IPS DF 6.9 (cell line): ENCODE measurements around the gene LRP1.

Experiments
- DNase-seq: peaks from one replicate; pipeline ENCODE4 v3.0.0-alpha.2; 2013; ENCODE audit warnings: low read depth, low spot score
- H3K27ac ChIP-seq: one replicate; pipeline ENCODE4 v1.5.1; 2013; ENCODE audit warnings: low read length, control low read depth
- H3K27me3 ChIP-seq: 2 replicates; pipeline ENCODE4 v1.6.1; 2013; ENCODE audit warnings: mild to moderate bottlenecking, low read length; ENCODE audit not compliant: control insufficient read depth, insufficient read depth
- H3K36me3 ChIP-seq: 2 replicates; pipeline ENCODE4 v1.6.1; 2013; ENCODE audit warnings: low read length; ENCODE audit not compliant: control insufficient read depth, insufficient read depth
- H3K4me1 ChIP-seq: 2 replicates; pipeline ENCODE4 v1.6.1; 2013; ENCODE audit warnings: low read length; ENCODE audit not compliant: control insufficient read depth, insufficient read depth
- H3K4me3 ChIP-seq: 2 replicates; pipeline ENCODE4 v1.5.1; 2013; ENCODE audit warnings: mild to moderate bottlenecking, low read length
- H3K9me3 ChIP-seq: 2 replicates; pipeline ENCODE4 v1.6.1; 2013; ENCODE audit warnings: low read length, inconsistent platforms; ENCODE audit not compliant: control insufficient read depth, insufficient read depth
- WGBS: extraction: QIAGEN DNeasy Blood & Tissue Kit; methylation state at CpG from one replicate; pipeline ENCODE4 v1.1.7; 2013; ENCODE audit warnings: mixed read lengths, missing lambda C conversion rate; ENCODE audit not compliant: insufficient read length, insufficient coverage; 5-methylcytosine and 5-hydroxymethylcytosine counted together

The LRP1 gene

DNA sequence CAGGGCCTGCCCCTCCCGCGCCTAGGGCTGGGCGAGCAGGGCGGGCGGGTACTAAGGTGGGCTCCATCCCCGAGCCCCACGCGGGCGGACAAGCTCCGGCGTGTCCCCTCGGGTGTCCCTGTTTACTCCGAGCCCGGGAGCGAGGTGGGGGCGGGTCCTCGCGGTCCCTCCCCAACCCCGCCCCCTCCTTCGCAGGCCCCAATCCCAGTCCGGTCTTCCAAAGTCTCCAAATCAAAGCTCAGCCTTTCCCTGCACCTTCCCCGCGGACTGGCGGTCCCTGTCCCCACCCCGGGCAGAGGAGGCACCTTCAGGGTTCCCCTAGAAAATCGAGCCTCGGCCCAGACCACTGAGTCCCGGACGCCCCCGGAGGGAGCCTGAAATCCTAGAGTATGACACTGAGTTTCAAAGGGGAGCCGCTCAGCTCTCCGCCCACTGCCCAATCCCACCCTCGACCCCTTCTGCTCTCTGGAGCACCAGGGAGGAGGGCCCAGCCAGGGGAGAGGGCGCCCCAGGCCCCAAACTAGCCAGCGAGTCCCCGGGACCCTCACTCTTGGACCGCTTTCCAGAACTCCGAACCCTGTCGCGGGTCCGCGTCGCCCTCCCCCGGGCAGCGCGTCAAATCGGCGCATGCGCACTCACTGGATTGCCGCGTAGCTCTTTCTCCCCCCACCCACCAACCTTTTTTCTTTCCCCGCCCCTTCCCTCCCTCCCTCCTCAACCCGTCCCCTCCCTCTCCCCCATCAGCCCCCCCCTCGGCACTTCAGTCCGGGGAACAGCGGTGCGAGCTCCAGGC, at the start of gene LRP1:
Gene LRP1 (plus strand): TSS at position 758 of the 793 bp plus-strand sequence. CDS start 482 bp downstream, outside the sequence.
- H3K4me1 ChIP-seq = peaks cover 11% of the 10 kb centered on the region; the same call in 1 of the 2 replicates
- H3K36me3 ChIP-seq = no peaks in the 10 kb centered on the region
- H3K27ac ChIP-seq = no peak within 1 kb of the TSS
- no peaks in the 10 kb centered on the region for H3K27me3 ChIP-seq
- DNase-seq = no peak
- WGBS = no CpG with 5 or more reads among the region's 57 CpGs
- no peaks in the 10 kb centered on the region for H3K9me3 ChIP-seq
- H3K4me3 ChIP-seq = peak within 1 kb of the TSS; percentile 86

DNA sequence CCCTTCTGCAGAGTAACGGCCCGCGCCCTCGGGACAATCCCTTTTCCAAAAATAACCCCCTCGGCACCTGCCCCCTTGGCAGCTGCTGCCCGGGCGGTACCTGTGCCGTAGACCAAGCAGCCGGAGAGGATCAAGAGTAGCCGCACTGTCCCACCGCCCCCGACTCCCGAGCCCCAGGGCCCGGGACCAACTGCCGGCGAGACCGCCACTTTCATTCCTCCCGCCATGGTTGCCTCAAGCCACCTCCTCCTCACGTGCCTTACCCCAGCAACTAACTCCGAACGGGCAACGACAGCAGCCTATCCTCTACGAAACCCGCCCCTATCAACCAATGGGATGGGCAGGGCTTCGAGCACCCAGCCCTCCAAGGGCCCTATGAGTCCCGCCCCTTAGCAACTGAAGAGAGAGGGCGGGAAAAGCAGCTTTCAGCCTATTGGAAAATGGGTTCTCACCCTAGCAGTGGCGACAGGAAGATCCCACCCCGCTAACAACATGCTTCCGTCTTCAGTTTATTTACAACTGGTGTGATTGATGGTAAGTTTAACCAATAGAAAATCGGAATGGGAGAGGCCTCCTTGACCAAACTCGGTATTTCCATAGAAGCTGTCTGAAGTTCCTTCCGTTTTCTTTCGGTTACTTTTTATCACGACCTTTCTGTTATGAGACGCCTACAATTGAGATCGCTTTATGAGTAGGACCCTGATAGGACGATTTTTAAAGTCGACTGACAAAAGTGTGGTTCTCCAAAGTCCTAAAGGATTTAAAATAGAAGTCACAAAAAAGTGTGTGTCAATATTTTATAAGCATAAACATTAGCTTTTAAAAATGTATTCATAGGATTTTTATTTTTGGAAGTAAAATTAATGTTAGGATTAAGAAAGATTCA, 49.5 kb upstream of the LRP1 start, which contains the start of gene NEMP1:
Gene NEMP1 (minus strand): TSS at position 273 of the 886 bp plus-strand sequence. CDS start 46 bp downstream, at position 227.
- no CpG with 5 or more reads among the region's 39 CpGs for WGBS
- Histone ChIP-seq H3K27ac (no peak within 1 kb of the TSS), H3K36me3 (no peaks in the 10 kb centered on the region; the same call in 1 of the 2 replicates), H3K9me3 (no peaks in the 10 kb centered on the region), H3K4me3 (peak within 1 kb of the TSS; percentile 66), H3K27me3 (no peaks in the 10 kb centered on the region), H3K4me1 (no peaks in the 10 kb centered on the region)
- DNase-seq = peak; percentile 100

GRCh38 chr12:57079821-57080220, 48.5 kb upstream of the LRP1 start:
- H3K4me3 ChIP-seq = no peak overlapping the region
- no peak overlapping the region for H3K27ac ChIP-seq
- no peak for DNase-seq
- WGBS = no CpG with 5 or more reads among the region's 1 CpG
- H3K9me3 ChIP-seq = no peaks in the 10 kb centered on the region
- no peaks in the 10 kb centered on the region for H3K4me1 ChIP-seq
- no peaks in the 10 kb centered on the region for H3K27me3 ChIP-seq
- no peaks in the 10 kb centered on the region; the same call in 1 of the 2 replicates for H3K36me3 ChIP-seq

DNA sequence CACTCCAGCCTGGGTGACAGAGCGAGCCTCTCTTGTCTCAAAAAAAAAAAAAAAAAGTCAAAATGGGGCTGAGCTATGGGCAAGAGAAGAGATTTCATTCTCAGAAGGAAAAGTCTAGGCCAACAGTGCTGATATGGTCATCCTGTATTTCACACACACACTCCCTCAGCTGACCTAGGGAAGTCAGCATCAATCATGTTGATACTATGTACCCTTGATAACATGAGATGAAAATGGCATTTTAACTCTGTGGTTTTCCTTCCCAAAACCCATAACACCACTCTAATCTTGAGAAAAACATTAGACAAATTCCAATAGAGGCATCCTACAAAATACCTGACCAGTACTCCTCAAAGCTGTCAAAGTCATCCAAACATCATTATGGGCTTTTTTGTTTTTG, 47.4 kb upstream of the LRP1 start:
- Histone ChIP-seq H3K4me1 (peaks cover under 1% of the 10 kb centered on the region; the same call in 1 of the 2 replicates), H3K27me3 (no peaks in the 10 kb centered on the region), H3K4me3 (no peak overlapping the region), H3K36me3 (no peaks in the 10 kb centered on the region; the same call in 1 of the 2 replicates), H3K27ac (no peak overlapping the region), H3K9me3 (no peaks in the 10 kb centered on the region)
- no CpG with 5 or more reads among the region's 1 CpG for WGBS
- DNase-seq = no peak

DNA sequence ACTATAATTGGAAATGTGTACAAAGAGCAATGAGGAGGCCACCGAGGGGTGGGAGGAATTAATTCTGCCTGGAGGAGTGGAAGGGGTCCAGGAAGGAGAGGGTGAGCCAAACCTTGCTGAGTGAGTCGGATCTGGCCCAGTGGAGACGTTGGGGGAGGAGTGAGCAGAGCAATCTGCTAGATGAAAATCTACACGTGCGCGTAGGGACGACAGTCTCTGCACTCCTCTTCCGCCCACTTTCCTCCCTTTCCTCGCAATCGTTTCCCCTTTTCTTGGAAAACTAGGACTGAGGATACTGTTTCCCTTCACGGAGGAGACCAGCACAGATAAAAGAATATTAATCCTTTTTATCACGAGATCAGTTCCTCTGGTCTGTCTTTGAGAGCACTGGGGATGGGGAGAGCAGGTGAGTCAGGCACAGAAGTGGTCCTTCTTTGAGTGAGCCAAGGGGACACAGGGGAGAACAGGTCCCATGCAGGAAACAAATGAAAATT, 42.2 kb upstream of the LRP1 start:
- Histone ChIP-seq H3K27me3 (no peaks in the 10 kb centered on the region), H3K36me3 (no peaks in the 10 kb centered on the region), H3K27ac (no peak overlapping the region), H3K9me3 (no peaks in the 10 kb centered on the region), H3K4me1 (peaks cover 3% of the 10 kb centered on the region), H3K4me3 (peak overlapping the region; percentile 38; the same call in 1 of the 2 replicates)
- no CpG with 5 or more reads among the region's 12 CpGs for WGBS
- no peak for DNase-seq

GRCh38 chr12:57086493-57087009, 41.7 kb upstream of the LRP1 start:
- Histone ChIP-seq H3K27me3 (no peaks in the 10 kb centered on the region), H3K36me3 (no peaks in the 10 kb centered on the region), H3K4me1 (peaks cover 3% of the 10 kb centered on the region), H3K4me3 (peak overlapping the region; percentile 38; the same call in 1 of the 2 replicates), H3K9me3 (no peaks in the 10 kb centered on the region), H3K27ac (no peak overlapping the region)
- WGBS = no CpG with 5 or more reads among the region's 14 CpGs
- no peak for DNase-seq

DNA sequence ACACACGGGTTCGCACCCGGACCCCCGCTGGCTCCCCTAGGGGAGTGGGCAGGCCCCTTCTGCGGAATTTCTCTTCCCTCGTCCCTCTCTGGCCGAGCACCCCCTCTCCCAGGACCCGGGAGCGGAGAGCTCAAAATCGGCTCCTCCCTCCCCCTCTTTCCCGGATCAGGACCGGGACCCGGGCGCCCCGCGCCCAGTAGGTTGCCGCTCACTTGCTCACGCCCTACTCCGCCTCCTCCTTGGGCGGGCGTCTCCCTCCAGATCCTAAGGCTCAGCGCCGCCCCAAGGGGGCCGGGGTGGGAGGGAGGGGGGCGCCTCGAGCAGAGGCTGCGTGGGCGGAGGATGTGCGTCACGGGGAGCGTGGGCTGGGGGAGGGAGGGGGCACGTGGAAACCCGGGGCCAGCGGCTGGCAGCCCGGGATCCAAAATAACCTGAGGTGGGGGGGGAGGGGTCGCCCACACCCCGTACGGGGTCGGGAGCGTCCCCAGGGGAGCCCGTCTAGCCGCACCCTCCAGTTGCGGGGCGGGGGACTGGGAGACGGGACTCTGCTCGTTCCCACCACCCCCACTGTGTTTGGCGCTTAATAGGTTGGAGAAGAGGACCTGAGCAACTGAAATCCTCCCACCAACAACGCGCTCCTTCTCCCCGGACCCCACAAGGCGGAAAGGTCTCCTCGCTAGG, 41.1 kb upstream of the LRP1 start:
- WGBS = no CpG with 5 or more reads among the region's 52 CpGs
- no peaks in the 10 kb centered on the region for H3K9me3 ChIP-seq
- no peak for DNase-seq
- no peaks in the 10 kb centered on the region for H3K36me3 ChIP-seq
- no peak overlapping the region for H3K27ac ChIP-seq
- H3K4me3 ChIP-seq = peak overlapping the region; percentile 38; the same call in 1 of the 2 replicates
- no peaks in the 10 kb centered on the region for H3K27me3 ChIP-seq
- H3K4me1 ChIP-seq = peaks cover 3% of the 10 kb centered on the region

DNA sequence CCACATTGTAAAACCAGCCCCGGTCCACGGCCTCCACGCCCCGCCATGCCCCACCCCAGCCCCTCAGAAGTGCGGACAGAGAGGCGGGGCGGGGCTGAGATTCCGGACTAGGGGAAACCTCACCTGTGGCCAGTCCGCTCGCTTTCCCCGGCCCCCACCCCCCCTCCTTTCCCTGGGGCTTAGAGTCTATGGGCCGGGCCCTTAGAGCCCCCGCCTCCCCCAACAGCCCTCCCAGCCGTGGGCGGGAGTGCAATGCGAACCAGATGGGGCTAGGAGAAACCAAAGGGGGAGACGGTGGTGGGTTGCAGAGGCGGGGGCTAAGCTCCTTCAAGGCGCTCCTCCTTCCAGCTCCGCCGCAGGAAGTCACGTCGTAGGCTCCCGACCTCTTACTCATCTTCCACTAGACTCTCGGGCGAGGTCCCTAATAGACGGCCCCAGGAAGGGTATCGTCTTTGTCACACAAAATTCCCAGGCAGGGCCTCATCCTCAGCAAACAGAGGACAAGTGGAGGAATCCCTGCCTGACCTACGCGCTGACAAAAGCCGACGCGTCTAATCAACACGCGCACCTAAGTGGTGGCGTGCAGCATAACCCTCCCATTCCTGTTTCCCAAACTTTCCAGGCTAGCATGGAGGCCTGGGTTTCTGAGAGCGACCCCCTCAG, 40.5 kb upstream of the LRP1 start:
- Histone ChIP-seq H3K27me3 (no peaks in the 10 kb centered on the region), H3K27ac (no peak overlapping the region), H3K4me1 (peaks cover 3% of the 10 kb centered on the region), H3K4me3 (peak overlapping the region; percentile 38; the same call in 1 of the 2 replicates), H3K36me3 (peaks cover 4% of the 10 kb centered on the region; the same call in 1 of the 2 replicates), H3K9me3 (no peaks in the 10 kb centered on the region)
- no CpG with 5 or more reads among the region's 37 CpGs for WGBS
- DNase-seq = no peak

DNA sequence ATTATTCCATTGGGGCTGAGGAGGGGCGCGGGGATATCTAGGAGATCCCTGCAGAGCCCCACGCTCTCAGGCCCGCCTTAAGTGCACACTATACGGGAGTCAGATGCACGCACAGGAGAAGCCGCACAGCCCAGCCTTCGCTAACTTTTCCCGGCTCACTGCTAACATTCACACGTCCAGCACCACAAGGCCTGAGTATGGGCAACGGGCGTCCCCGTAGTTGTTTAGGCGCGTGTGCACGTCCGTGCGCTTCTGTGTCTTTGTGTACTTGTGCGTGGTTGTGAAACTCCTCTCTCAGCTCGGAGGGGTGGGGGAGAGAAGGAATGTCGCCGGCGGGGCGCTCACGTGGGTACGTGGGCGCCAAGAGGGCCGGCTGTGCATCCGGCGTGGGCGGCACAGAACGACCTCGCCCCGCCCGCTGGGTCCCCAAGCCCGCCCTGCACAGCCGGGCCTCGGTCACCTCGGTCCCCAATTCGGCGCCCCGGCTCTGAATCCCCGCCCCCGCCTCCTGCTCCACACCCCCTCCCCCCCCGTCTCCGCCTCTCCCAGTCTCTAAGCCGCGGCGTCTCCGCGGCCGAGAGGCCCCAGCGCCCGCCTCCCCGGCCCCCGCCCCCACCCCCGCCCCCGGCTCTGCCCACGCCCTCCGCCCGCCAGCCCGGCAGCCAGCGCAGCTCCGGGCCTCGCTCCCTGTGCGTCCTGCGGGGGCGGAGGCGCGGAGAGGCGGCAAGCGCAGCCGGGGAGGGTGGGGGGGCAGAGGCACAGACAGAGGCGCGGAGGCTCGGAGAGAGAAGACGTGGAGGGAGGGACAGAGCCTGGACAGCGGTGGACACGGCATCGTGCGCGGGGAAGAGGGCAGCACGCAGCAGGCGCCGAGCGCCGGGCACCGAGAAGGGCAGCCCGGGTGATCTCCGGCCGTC, 39.7 kb upstream of the LRP1 start, which contains the start of gene NAB2:
Gene NAB2 (plus strand): TSS at position 761 of the 917 bp plus-strand sequence. CDS start 158 bp downstream, outside the sequence.
- Histone ChIP-seq H3K27me3 (no peaks in the 10 kb centered on the region), H3K27ac (no peak within 1 kb of the TSS), H3K4me3 (peak within 1 kb of the TSS; percentile 89), H3K4me1 (peaks cover 5% of the 10 kb centered on the region), H3K9me3 (no peaks in the 10 kb centered on the region), H3K36me3 (peaks cover 4% of the 10 kb centered on the region; the same call in 1 of the 2 replicates)
- WGBS = no CpG with 5 or more reads among the region's 91 CpGs
- no peak for DNase-seq
